ENCODE results near the gene GNS. TPM values are rescaled to one million over a fixed set of nuclear protein-coding genes. Genes with fewer than 3 reads are reported as not detected.

Gene GNS
- total and polyA plus RNA-seq, 2 of the 13 experiments (the other 11 are each of a cell fraction or from before 2014, with no cell fraction given), result 49.8 to 51.0 TPM

GRCh38 chr12:64722835-64723234 is 36.4 kb downstream of the GNS start (continued):
- TF ChIP-seq, protein P1, sequence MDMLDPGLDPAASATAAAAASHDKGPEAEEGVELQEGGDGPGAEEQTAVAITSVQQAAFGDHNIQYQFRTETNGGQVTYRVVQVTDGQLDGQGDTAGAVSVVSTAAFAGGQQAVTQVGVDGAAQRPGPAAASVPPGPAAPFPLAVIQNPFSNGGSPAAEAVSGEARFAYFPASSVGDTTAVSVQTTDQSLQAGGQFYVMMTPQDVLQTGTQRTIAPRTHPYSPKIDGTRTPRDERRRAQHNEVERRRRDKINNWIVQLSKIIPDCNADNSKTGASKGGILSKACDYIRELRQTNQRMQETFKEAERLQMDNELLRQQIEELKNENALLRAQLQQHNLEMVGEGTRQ (IDR thresholded peaks at IDR 0.05; ENCODE audit: low read depth, low read length), result no peak
- TF ChIP-seq, protein P1 (CRISPR knock-in tag; IDR thresholded peaks at IDR 0.05; ENCODE audit: borderline replicate concordance), result no peak
- TF ChIP-seq, protein P2, sequence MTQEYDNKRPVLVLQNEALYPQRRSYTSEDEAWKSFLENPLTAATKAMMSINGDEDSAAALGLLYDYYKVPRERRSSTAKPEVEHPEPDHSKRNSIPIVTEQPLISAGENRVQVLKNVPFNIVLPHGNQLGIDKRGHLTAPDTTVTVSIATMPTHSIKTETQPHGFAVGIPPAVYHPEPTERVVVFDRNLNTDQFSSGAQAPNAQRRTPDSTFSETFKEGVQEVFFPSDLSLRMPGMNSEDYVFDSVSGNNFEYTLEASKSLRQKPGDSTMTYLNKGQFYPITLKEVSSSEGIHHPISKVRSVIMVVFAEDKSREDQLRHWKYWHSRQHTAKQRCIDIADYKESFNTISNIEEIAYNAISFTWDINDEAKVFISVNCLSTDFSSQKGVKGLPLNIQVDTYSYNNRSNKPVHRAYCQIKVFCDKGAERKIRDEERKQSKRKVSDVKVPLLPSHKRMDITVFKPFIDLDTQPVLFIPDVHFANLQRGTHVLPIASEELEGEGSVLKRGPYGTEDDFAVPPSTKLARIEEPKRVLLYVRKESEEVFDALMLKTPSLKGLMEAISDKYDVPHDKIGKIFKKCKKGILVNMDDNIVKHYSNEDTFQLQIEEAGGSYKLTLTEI (CRISPR knock-in tag; conservative IDR thresholded peaks at IDR 0.05), result no peak
- TF ChIP-seq CREB1 (IDR thresholded peaks at IDR 0.05) (no peak), CREB1 (CRISPR knock-in tag; IDR thresholded peaks at IDR 0.05) (no peak), ZNF619 (CRISPR knock-in tag; IDR thresholded peaks at IDR 0.05) (no peak)

DNA sequence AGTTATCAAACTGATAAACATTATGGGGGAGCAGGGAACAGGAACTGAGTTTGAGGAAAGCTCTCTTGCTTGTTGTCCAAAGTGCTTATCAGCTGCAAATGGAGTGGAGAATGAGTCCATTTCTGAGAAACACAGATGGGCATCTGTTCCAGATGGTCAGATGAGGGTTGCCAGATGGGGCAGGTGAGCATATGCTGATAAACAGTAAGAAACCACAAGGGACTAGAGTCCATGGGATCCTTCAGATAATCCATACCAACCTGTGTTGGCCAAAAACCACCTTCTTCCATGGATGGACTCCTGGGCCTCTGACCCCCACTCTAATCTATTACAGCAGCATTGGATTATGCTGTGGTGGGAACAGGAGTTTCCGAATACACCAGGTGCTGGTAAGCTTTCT is 38.3 kb downstream of the GNS start:
- Histone ChIP-seq H4K20me1 (ENCODE audit: insufficient read depth, low read length) (no peaks in the 10 kb centered on the region), H3K36me3 (replicated peaks in 1 of 2; ENCODE audit: control insufficient read depth in 1 of 2, insufficient read depth in 2 of 2, low read length in 2 of 2) (peaks cover 10 to 59% of the 10 kb centered on the region in 2 experiments), H3K9me3 (ENCODE audit: low read length) (no peaks in the 10 kb centered on the region), H3K9ac (ENCODE audit: insufficient read depth, low read depth, low read length) (no peak overlapping the region), H3K27me3 (ENCODE audit: control insufficient read depth in 1 of 2, insufficient read depth in 2 of 2, low read length in 2 of 2) (no peaks in the 10 kb centered on the region), H3K4me1 (ENCODE audit: insufficient read depth, low read length) (no peaks in the 10 kb centered on the region), H3K27ac (ENCODE audit: extremely low read length, insufficient read depth, low read length) (no peak overlapping the region), H3K79me2 (ENCODE audit: insufficient read depth, low read length) (no peaks in the 10 kb centered on the region), H3K4me3 (replicated peaks in 1 of 3; ENCODE audit: insufficient read depth in 1 of 3, low read depth in 2 of 3, low read length in 3 of 3) (no peak overlapping the region), H3K4me2 (ENCODE audit: low read depth, low read length) (no peak overlapping the region), H2AFZ (ENCODE audit: low read length) (no peak overlapping the region)
- DNase-seq (ENCODE audit: low spot score) (no peak), FAIRE-seq (no peak), ATAC-seq (no peak)
- 79% methylated on average over 1 of the region's 1 CpG for WGBS (ENCODE audit: low lambda C conversion rate)
- BruUV-seq (replicated peaks), result no TSS peak
- POLR2A ChIA-PET, result no interaction called here
- in situ Hi-C loops (cut with HindIII; ENCODE audit: extremely low pct_ligation_motif_present, low pct_unique_long_range_greater_than_20kb), result no loop called here
- CTCF ChIA-PET (ENCODE audit: low intra/inter-chr PET ratio, low total read pairs), result no interaction called here
- TF ChIP-seq E2F1 (CRISPR knock-in tag; IDR thresholded peaks at IDR 0.05) (no peak), ZFX (CRISPR knock-in tag; IDR thresholded peaks at IDR 0.05; ENCODE audit: low read depth) (no peak), HNF4G (IDR thresholded peaks at IDR 0.05; ENCODE audit: borderline replicate concordance, low read depth, low read length) (no peak), HNF4G (CRISPR knock-in tag; IDR thresholded peaks at IDR 0.05; ENCODE audit: borderline replicate concordance, low read depth) (no peak)
- intact Hi-C loops (cut with micrococcal nuclease; ENCODE audit: unreplicated experiment), result no loop called here

All from HepG2 (cell line).